ENCODE data around the gene IFI44. TPM values are rescaled to one million over a fixed set of nuclear protein-coding genes. Genes with fewer than 3 reads are reported as not detected.

IFI44 gene
- total and polyA plus RNA-seq, 9 of the 15 experiments (the other 6 are each of a cell fraction or from before 2014, with no cell fraction given) = 0.11 TPM; not detected in 8

GRCh38 chr1:78601068-78601467, 48.6 kb upstream of the IFI44 start:
- no peaks in the 10 kb centered on the region for H3K4me1 ChIP-seq (replicated peaks in 1 of 2; ENCODE audit: control insufficient read depth in 2 of 2, insufficient read depth in 2 of 2, low read length in 2 of 2)
- WGBS (ENCODE audit: insufficient coverage, low coverage, missing lambda C conversion rate) = 0% methylated on average over 1 of the region's 1 CpG
- intact Hi-C loops (cut with micrococcal nuclease) (no loop called here), in situ Hi-C loops (cut with MboI) (no loop called here)
- H3K27ac ChIP-seq (ENCODE audit: extremely low read depth, low read depth, low read length) = no peak overlapping the region
- ChIA-PET CTCF (ENCODE audit: low intra/inter-chr PET ratio) (no interaction called here), POLR2A (no interaction called here)
- DNase-seq (ENCODE audit: extremely low read depth in 1 of 4, low spot score in 3 of 4) (no peak), FAIRE-seq (no peak), ATAC-seq (no peak)
- no peak overlapping the region for H3K4me3 ChIP-seq
- no peak overlapping the region for H3K9ac ChIP-seq (ENCODE audit: insufficient read depth in 1 of 2, low read depth in 2 of 2, low read length in 2 of 2)
- H3K9me3 ChIP-seq (replicated peaks; ENCODE audit: control insufficient read depth, insufficient read depth, low read depth, low read length) = no peaks in the 10 kb centered on the region
- H2AFZ ChIP-seq (ENCODE audit: low read depth, low read length) = no peak overlapping the region
- H3K9me1 ChIP-seq (ENCODE audit: control insufficient read depth, insufficient read depth, low read length) = no peaks in the 10 kb centered on the region
- no TSS peak for BruUV-seq (replicated peaks)
- H3K4me2 ChIP-seq (ENCODE audit: insufficient read depth, low read length) = no peak overlapping the region
- TF ChIP-seq GABPB2 (CRISPR knock-in tag; conservative IDR thresholded peaks at IDR 0.05) = no peak
- TF ChIP-seq MXD1 (CRISPR knock-in tag; IDR thresholded peaks at IDR 0.05; ENCODE audit: borderline replicate concordance, poor library complexity, severe bottlenecking) = no peak
- no peak for TF ChIP-seq FOXP4 (CRISPR knock-in tag; IDR thresholded peaks at IDR 0.05; ENCODE audit: borderline replicate concordance)
- no peak for TF ChIP-seq GTF2A2 (tag; IDR thresholded peaks at IDR 0.05)
- no peak for TF ChIP-seq ZBTB34 (CRISPR knock-in tag; IDR thresholded peaks at IDR 0.05)
- TF ChIP-seq HDAC2 (IDR thresholded peaks at IDR 0.05) = no peak
- TF ChIP-seq ZNF655 (CRISPR knock-in tag; IDR thresholded peaks at IDR 0.05) = no peak
- TF ChIP-seq GATA2 (CRISPR knock-in tag; IDR thresholded peaks at IDR 0.05) = no peak
- no peaks in the 10 kb centered on the region for H3K36me3 ChIP-seq (ENCODE audit: control insufficient read depth, insufficient read depth, low read length)
- no peaks in the 10 kb centered on the region for H3K27me3 ChIP-seq (ENCODE audit: control insufficient read depth in 2 of 2, insufficient read depth in 2 of 2, low read length in 2 of 2)
- H3K79me2 ChIP-seq (ENCODE audit: control insufficient read depth, insufficient read depth, low read length) = no peaks in the 10 kb centered on the region
- H4K20me1 ChIP-seq (replicated peaks; ENCODE audit: control insufficient read depth, insufficient read depth, low read length) = no peaks in the 10 kb centered on the region

Data from K562 (cell line).